Measurements from ENCODE around the gene CUL1. TPM values are rescaled to one million over a fixed set of nuclear protein-coding genes. Genes with fewer than 3 reads are reported as not detected.

Gene CUL1
- total RNA-seq, 1 experiment from 2014 or later: 53.1 TPM

GRCh38 chr7:148813890-148814289 is 115.2 kb downstream of the CUL1 start:
- no peak overlapping the region for H3K27ac ChIP-seq (ENCODE audit: low read depth, low read length)
- no peak overlapping the region for H3K9ac ChIP-seq (ENCODE audit: low read length)
- peaks cover 23% of the 10 kb centered on the region; the same call in 1 of the 2 replicates for H3K79me2 ChIP-seq (ENCODE audit: insufficient read depth, low read length)
- no peaks in the 10 kb centered on the region for H3K9me2 ChIP-seq (ENCODE audit: insufficient read depth)
- peaks cover 40 to 64% of the 10 kb centered on the region in 2 experiments for H3K36me3 ChIP-seq (ENCODE audit: control insufficient read depth in 1 of 2, insufficient read depth in 2 of 2, low read length in 2 of 2)
- no peak overlapping the region for H3K4me3 ChIP-seq (replicated peaks in 1 of 2; ENCODE audit: low read depth in 1 of 2, low read length in 2 of 2)
- H2AFZ ChIP-seq (ENCODE audit: low read depth, low read length, poor library complexity, severe bottlenecking): no peak overlapping the region
- POLR2A ChIA-PET: no interaction called here
- no peaks in the 10 kb centered on the region for H3K9me3 ChIP-seq (ENCODE audit: control insufficient read depth in 1 of 2, insufficient read depth in 1 of 2, low read depth in 1 of 2, low read length in 2 of 2)
- CTCF ChIA-PET: no interaction called here
- BruUV-seq (replicated peaks): no TSS peak
- no peaks in the 10 kb centered on the region for H3K27me3 ChIP-seq (ENCODE audit: insufficient read depth, low read length)
- no peak for DNase-seq (ENCODE audit: low read depth, low spot score)
- intact Hi-C loops (cut with micrococcal nuclease): no loop called here
- no peaks in the 10 kb centered on the region for H4K20me1 ChIP-seq (ENCODE audit: insufficient read depth)
- TF ChIP-seq CBX3 (IDR thresholded peaks at IDR 0.05; ENCODE audit: low read depth) (no peak), TCF7L2 (IDR thresholded peaks at IDR 0.05; ENCODE audit: borderline replicate concordance, extremely low read depth, insufficient read depth, insufficient read length) (no peak), FOSL1 (IDR thresholded peaks at IDR 0.05; ENCODE audit: low read depth) (no peak), YY1 (IDR thresholded peaks at IDR 0.05; ENCODE audit: extremely low read depth, insufficient replicate concordance, low read depth, low read length) (no peak), RAD21 (IDR thresholded peaks at IDR 0.05; ENCODE audit: low read depth) (no peak), SRF (IDR thresholded peaks at IDR 0.05; ENCODE audit: low read depth) (no peak), SIN3A (IDR thresholded peaks at IDR 0.05; ENCODE audit: low read depth) (no peak), POLR2AphosphoS5 (IDR thresholded peaks at IDR 0.05; ENCODE audit: low read depth, low read length) (no peak), POLR2A (IDR thresholded peaks at IDR 0.05; ENCODE audit: borderline replicate concordance, extremely low read depth, insufficient read depth, insufficient read length) (no peak), ZFX (IDR thresholded peaks at IDR 0.05) (no peak), EZH2 (IDR thresholded peaks at IDR 0.05) (no peak)
- TF ChIP-seq, protein P1, sequence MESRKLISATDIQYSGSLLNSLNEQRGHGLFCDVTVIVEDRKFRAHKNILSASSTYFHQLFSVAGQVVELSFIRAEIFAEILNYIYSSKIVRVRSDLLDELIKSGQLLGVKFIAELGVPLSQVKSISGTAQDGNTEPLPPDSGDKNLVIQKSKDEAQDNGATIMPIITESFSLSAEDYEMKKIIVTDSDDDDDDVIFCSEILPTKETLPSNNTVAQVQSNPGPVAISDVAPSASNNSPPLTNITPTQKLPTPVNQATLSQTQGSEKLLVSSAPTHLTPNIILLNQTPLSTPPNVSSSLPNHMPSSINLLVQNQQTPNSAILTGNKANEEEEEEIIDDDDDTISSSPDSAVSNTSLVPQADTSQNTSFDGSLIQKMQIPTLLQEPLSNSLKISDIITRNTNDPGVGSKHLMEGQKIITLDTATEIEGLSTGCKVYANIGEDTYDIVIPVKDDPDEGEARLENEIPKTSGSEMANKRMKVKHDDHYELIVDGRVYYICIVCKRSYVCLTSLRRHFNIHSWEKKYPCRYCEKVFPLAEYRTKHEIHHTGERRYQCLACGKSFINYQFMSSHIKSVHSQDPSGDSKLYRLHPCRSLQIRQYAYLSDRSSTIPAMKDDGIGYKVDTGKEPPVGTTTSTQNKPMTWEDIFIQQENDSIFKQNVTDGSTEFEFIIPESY (IDR thresholded peaks at IDR 0.05; ENCODE audit: extremely low read depth, insufficient replicate concordance, low read length): no peak
- RAD21 ChIA-PET (ENCODE audit: low non-redundant PET in 1 of 2, low total read pairs in 2 of 2, uncharacterized antibody in 2 of 2, unreplicated experiment in 2 of 2): no interaction called here
- no peak for ATAC-seq
- no peak overlapping the region for H3K4me2 ChIP-seq (ENCODE audit: low read length)
- H3K4me1 ChIP-seq (ENCODE audit: control insufficient read depth in 1 of 2, insufficient read depth in 2 of 2, low read length in 2 of 2): no peaks in the 10 kb centered on the region

All from HCT116 (cell line).